OCI-M1 (cell line): Measurements from ENCODE around the gene HABP2.

Experiments
- DNase-seq: peaks from one replicate; lab custom pipeline; 2025; lab: John Stamatoyannopoulos, UW

The HABP2 gene

GRCh38 chr10:113552701-113553100, at the start of gene HABP2:
Gene HABP2 (plus strand): TSS chr10:113553053. CDS start chr10:113553122, 69 bp downstream.
- no peak for DNase-seq

- no peak for DNase-seq
Observed at GRCh38 chr10:113503930-113504329, 48.9 kb upstream of the HABP2 start.

GRCh38 chr10:113504423-113504822, 48.4 kb upstream of the HABP2 start:
- no peak for DNase-seq

- DNase-seq: no peak
Observed at GRCh38 chr10:113506476-113506875, 46.4 kb upstream of the HABP2 start.

- no peak for DNase-seq
Observed at GRCh38 chr10:113511419-113511818, 41.4 kb upstream of the HABP2 start.

- no peak for DNase-seq
Observed at GRCh38 chr10:113515161-113515560, 37.7 kb upstream of the HABP2 start.

- DNase-seq: no peak
Observed at GRCh38 chr10:113515601-113516000, 37.3 kb upstream of the HABP2 start.

- DNase-seq: no peak
Observed at GRCh38 chr10:113516061-113516460, 36.8 kb upstream of the HABP2 start.

- no peak for DNase-seq
Observed at GRCh38 chr10:113517165-113517900, 35.5 kb upstream of the HABP2 start.

GRCh38 chr10:113517901-113518260, 35.0 kb upstream of the HABP2 start:
- DNase-seq: no peak

GRCh38 chr10:113518415-113518814, 34.4 kb upstream of the HABP2 start:
- DNase-seq: no peak

- no peak for DNase-seq
Observed at GRCh38 chr10:113518816-113519591, 33.8 kb upstream of the HABP2 start.

GRCh38 chr10:113519681-113520115, 33.2 kb upstream of the HABP2 start:
- no peak for DNase-seq

- no peak for DNase-seq
Observed at GRCh38 chr10:113520261-113520660, 32.6 kb upstream of the HABP2 start.

GRCh38 chr10:113520690-113521474, 32.0 kb upstream of the HABP2 start:
- peak; percentile 83 for DNase-seq

GRCh38 chr10:113521475-113521795, 31.4 kb upstream of the HABP2 start:
- no peak for DNase-seq

GRCh38 chr10:113522460-113522859, 30.4 kb upstream of the HABP2 start:
- DNase-seq: no peak

- no peak for DNase-seq
Observed at GRCh38 chr10:113523071-113523470, 29.8 kb upstream of the HABP2 start.

- DNase-seq: no peak
Observed at GRCh38 chr10:113523628-113524027, 29.2 kb upstream of the HABP2 start.

- DNase-seq: peak; percentile 28
Observed at GRCh38 chr10:113524120-113524519, 28.7 kb upstream of the HABP2 start.

GRCh38 chr10:113524539-113525490, 28.0 kb upstream of the HABP2 start:
- DNase-seq: no peak

- DNase-seq: no peak
Observed at GRCh38 chr10:113525713-113526112, 27.1 kb upstream of the HABP2 start.
